GM15510 (cell line): ENCODE data around the gene EIF4G2.

Source experiments
- POLR2A ChIP-seq: IDR thresholded peaks from 3 replicates; pipeline ENCODE4 v1.6.1; 2011; ENCODE audit warnings: borderline replicate concordance; ENCODE audit not compliant: insufficient read length; ENCODE audit errors: extremely low read depth

Gene EIF4G2

DNA sequence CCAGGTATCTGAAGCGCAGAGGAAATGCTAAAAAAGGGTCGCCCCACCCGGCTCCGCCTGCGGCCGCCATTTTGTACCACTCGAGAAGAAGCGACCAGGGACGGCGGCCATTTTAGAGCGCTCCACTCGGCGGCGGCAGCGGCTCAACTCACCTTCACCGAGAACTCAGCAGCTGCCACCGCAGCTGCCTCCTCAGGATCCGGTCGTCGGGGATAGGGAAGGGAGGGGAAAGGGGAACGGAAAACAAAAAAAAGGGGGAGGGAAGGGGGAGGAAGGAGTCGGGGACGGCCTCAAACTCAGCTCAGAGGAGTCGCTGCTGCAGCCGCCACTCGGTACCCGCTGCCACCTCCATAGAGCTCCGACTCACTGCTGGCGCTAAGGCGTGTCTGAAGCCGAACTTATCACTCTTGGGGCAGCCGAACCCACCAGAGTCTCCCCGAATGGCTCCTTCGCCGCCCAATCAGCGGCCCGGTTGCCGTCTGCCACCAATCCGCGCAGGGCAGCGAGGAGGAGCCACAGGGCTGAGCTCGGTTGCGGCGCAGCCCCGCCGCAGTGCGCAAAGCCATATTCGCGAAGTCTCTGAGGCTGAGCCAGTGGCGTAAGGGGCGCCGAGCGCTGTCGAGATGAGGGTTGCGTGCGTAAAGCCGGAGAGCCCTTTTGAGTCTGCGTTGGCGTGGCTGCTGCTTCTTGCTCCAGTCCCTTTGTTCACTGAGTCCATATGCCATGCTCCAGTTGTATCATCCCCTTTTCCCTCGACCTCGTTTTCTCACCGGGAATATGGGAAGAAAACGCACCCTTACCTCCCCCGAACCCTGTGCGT is at the start of gene EIF4G2:
EIF4G2 (minus strand) TSS at position 374 of the 820 bp plus-strand sequence.
- TF ChIP-seq POLR2A: peak; percentile 100

- peak; percentile 91 for TF ChIP-seq POLR2A
Observed at GRCh38 chr11:10857709-10858438, 49.1 kb upstream of the EIF4G2 start, which contains the start of gene ZBED5. ZBED5 (minus strand) TSS chr11:10858053; CDS start chr11:10854945, 3,108 bp downstream.

DNA sequence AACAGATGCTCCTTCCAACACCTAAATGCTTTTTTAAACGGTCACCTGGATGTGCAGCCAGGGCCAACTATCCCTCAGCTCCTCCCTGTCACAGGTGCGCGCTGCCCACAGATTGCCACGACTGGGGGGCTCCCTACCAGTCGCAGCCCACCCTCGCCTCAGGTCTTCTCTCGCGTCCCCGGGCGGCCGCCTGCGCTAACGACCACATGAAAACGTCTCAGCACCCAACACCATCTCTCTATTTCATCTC is 48.7 kb upstream of the EIF4G2 start:
- TF ChIP-seq POLR2A: no peak

- no peak for TF ChIP-seq POLR2A
Observed at GRCh38 chr11:10856689-10857458, 48.1 kb upstream of the EIF4G2 start.

DNA sequence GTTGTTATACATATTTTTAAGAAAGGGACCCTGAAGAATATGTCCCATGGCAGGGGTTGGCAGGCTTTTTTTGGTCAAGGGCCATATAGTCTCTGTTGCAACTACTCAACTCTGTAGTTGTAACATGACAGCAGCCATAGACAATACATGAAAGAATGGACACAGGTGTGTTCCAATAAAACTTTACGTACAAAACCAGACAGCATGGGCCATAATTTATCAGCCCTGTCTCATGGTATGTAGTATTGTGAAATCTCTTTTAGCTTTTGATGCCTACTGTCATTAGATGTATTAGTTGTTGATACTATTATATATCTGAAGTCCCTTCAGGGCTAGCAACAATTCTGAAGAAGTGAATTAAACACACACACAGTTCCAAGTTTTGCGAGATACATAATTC is 46.6 kb upstream of the EIF4G2 start:
- no peak for TF ChIP-seq POLR2A

GRCh38 chr11:10847960-10848860 is 39.5 kb upstream of the EIF4G2 start:
- no peak for TF ChIP-seq POLR2A

DNA sequence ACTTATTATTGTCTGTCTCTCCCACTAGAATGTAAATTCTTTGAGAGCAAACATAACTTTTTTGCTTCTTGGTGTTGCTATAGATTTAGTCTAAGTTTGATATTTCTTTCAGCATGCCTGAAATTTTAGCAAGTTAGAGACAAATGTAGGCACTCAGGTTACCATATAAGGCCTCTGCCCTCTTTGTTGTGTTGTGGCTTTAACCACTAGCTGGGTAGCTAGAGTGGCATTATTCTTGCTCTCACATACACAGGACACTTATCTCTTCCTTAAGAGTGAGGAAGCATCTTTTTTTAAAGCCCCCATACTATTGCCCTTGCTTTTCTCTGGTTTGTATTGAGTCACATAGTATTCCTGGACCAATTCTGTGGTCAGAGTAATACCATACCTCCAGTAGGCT is 37.9 kb upstream of the EIF4G2 start:
- TF ChIP-seq POLR2A: no peak

DNA sequence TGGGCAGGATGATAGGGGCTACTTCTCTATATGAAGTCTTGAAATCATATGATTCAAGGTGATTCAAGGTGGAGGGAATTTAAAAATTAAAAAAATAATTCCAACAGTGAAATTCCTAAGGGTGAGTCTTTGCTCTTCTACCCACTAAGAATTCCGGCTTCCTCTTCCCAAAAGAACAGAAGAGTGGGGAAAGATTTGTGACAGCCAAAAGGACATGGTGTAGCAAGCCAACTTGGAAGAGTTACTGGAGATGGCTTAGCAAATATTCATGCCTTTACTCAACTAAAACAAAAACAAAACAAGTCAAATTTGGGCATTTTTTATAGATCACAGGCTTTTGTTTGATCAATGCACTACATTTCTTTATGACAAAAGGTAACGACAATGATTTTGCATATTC is 36.9 kb upstream of the EIF4G2 start:
- TF ChIP-seq POLR2A: no peak

- TF ChIP-seq POLR2A: no peak
Observed at GRCh38 chr11:10844796-10845195, 36.1 kb upstream of the EIF4G2 start.

- TF ChIP-seq POLR2A: no peak
Observed at GRCh38 chr11:10844356-10844755, 35.6 kb upstream of the EIF4G2 start.

GRCh38 chr11:10838881-10839280 is 30.2 kb upstream of the EIF4G2 start:
- no peak for TF ChIP-seq POLR2A

- TF ChIP-seq POLR2A: no peak
Observed at GRCh38 chr11:10838083-10838482, 29.4 kb upstream of the EIF4G2 start.

DNA sequence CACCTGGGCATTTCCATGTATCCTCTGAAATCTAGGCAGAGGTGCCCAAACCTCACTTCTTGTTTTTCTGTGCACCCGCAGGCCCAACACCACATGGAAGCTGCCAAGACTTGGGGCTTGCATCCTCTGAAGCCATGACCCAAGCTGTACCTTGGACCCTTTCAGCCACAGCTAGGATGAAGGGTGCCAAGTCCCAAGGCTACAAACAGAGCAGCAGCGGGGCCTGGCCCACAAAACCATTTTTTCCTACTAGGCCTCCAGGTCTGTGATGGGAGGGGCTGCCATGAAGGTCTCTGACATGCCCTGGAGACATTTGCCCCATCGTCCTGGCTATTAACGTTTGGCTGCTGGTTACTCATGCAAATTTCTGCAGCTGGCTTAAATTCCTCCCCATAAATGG is 20.4 kb upstream of the EIF4G2 start:
- TF ChIP-seq POLR2A: no peak

- no peak for TF ChIP-seq POLR2A
Observed at GRCh38 chr11:10828402-10828801, 19.7 kb upstream of the EIF4G2 start.

GRCh38 chr11:10824888-10825287 is 16.2 kb upstream of the EIF4G2 start:
- no peak for TF ChIP-seq POLR2A

DNA sequence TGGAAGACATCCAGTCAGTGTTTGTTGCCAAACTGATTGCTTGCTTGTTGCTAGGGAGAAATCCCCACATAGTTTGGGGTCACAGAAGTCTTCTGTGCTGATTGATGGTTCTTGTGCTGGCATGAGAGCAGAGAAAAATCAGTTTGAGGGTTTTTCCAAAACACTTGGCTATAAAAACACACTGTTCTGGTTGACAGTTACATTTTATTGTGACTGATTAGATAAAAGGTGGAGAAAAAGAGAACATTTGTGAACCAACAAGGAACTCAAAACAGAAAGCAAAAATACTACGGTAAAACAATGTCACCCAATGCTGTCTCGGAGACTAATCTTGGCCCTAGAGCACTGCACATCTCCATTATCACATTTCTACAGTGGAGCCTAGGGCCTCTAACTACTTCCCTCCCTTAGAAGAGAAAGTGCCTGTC is 14.4 kb upstream of the EIF4G2 start:
- TF ChIP-seq POLR2A: no peak
